Glomerular endothelial cell (primary cell): ENCODE data around the gene PML. TPM values are rescaled to one million over a fixed set of nuclear protein-coding genes. Genes with fewer than 3 reads are reported as not detected.

Source experiments
- DNase-seq: peaks from one replicate; pipeline ENCODE4 v3.0.0-alpha.2; 2011; ENCODE audit warnings: low read depth, low spot score; ENCODE audit errors: extremely low read depth
- total RNA-seq: library from RNA; depleted of rRNA; stranded (reverse); fragments of >200 nt; gene quantifications from 2 replicates; pipeline ENCODE4 v1.2.3, GENCODE V29; 2015

The PML gene
- total RNA-seq, 1 donor from 2014 or later = 216 TPM

GRCh38 chr15:74006774-74007639, 12.5 kb downstream of the PML start:
- DNase-seq = no peak

- no peak for DNase-seq
Observed at GRCh38 chr15:74007820-74008371, 13.4 kb downstream of the PML start.

- DNase-seq = no peak
Observed at GRCh38 chr15:74008901-74009300, 14.4 kb downstream of the PML start.

- DNase-seq = no peak
Observed at GRCh38 chr15:74010929-74011540, 16.5 kb downstream of the PML start.

- no peak for DNase-seq
Observed at GRCh38 chr15:74011610-74012009, 17.1 kb downstream of the PML start.

GRCh38 chr15:74013374-74013894, 18.9 kb downstream of the PML start:
- no peak for DNase-seq

GRCh38 chr15:74019734-74020133, 25.2 kb downstream of the PML start:
- DNase-seq = no peak

- no peak for DNase-seq
Observed at GRCh38 chr15:74022706-74023470, 28.4 kb downstream of the PML start.

- no peak for DNase-seq
Observed at GRCh38 chr15:74024687-74025086, 30.2 kb downstream of the PML start.

GRCh38 chr15:74025436-74025835, 30.9 kb downstream of the PML start:
- DNase-seq = peak; percentile 48

- DNase-seq = no peak
Observed at GRCh38 chr15:74027688-74028087, 33.2 kb downstream of the PML start.

- no peak for DNase-seq
Observed at GRCh38 chr15:74028646-74029045, 34.1 kb downstream of the PML start.

- no peak for DNase-seq
Observed at GRCh38 chr15:74032046-74032445, 37.5 kb downstream of the PML start.

GRCh38 chr15:74032606-74033561, 38.4 kb downstream of the PML start:
- no peak for DNase-seq

- no peak for DNase-seq
Observed at GRCh38 chr15:74034206-74034755, 39.8 kb downstream of the PML start.

GRCh38 chr15:74035121-74036017, 40.9 kb downstream of the PML start:
- no peak for DNase-seq

- peak; percentile 23 for DNase-seq
Observed at GRCh38 chr15:74036271-74037170, 42.0 kb downstream of the PML start.
